Spleen (tissue), 7 donors: ENCODE data around the gene EZH2.

ENCODE experiments used
- CTCF ChIP-seq, 11 experiments: fragments of 200-600 bp in 7 of 11; fragments of 450-650 bp in 4 of 11; sonication (generic) in 4 of 11; IDR thresholded peaks in 8 of 11; conservative IDR thresholded peaks in 3 of 11; 1 replicate in 7 of 11; 2 replicates in 4 of 11; pipeline versions ENCODE4 v1.4.0 to v1.8.0; 2016 to 2021; ENCODE audit warnings: antibody characterized with exemption in 11 of 11, inconsistent platforms in 4 of 11, mild to moderate bottlenecking in 1 of 11
- POLR2A ChIP-seq, 3 donors: fragments of 450-650 bp; IDR thresholded peaks; one replicate each; pipeline ENCODE4 v1.5.1; 2017; ENCODE audit warnings: antibody characterized with exemption in 3 of 3, mild to moderate bottlenecking in 1 of 3
- donor health status: DM: no; HTN: no; CAD: no; lungs with moderate emphysema.
- donor health status: DM: no; HTN: no; CAD: no.
- donor health status: DM: no; HTN: no; CAD: no.

GRCh38 chr7:148915211-148915610 lies 31.1 kb upstream of the EZH2 start:
- no peak for TF ChIP-seq POLR2A (IDR thresholded peaks at IDR 0.05)
- no peak for TF ChIP-seq CTCF (IDR thresholded peaks at IDR 0.05 in 8 of 11, conservative IDR thresholded peaks at IDR 0.05 in 3 of 11)
